K562 (cell line): ENCODE measurements around the gene OMP. TPM values are rescaled to one million over a fixed set of nuclear protein-coding genes. Genes with fewer than 3 reads are reported as not detected.
A peak's percentile ranks its signal among the peaks of the same experiment; 100 is the strongest.

Experiments used
- ATAC-seq: fragments of 200-7000 bp; cut with Tn5 transposase; 3 replicates; pipeline ENCODE4 v1.9.1; 2020; ENCODE audit warnings: moderate library complexity
- BruUV-seq: library from RNA; stranded (reverse); fragments of 400-500 nt; replicated peaks from 2 replicates; lab custom pipeline; 2021; lab: Mats Ljungman, UMichigan
- CTCF ChIA-PET: fragments of 300-600 bp; formaldehyde crosslinking; extraction: SDS; loops from one replicate; lab custom pipeline; 2021; ENCODE audit warnings: low intra/inter-chr PET ratio; lab: Yijun Ruan, JAX
- POLR2A ChIA-PET: fragments of 300-600, 350-650 bp; sonication (Branson Sonifier 250); formaldehyde crosslinking; extraction: SDS; loops from one replicate; lab custom pipeline; 2021; ENCODE audit warnings: antibody characterized with exemption, inconsistent platforms; lab: Yijun Ruan, JAX
- DNase-seq, 4 experiments: peaks; one replicate each; pipeline versions ENCODE4 v3.0.0 to v3.0.0-alpha.2; 2011 to 2018; ENCODE audit warnings: low spot score in 3 of 4, mixed read lengths in 3 of 4; ENCODE audit errors: extremely low read depth in 1 of 4
- FAIRE-seq: peaks from 2 replicates; lab custom pipeline; 2011; peaks lifted over from hg19 to GRCh38; lab: Jason Lieb, UNC
- H2AFZ ChIP-seq: 2 replicates; pipeline ENCODE4 v1.6.0; 2011; ENCODE audit warnings: low read depth, low read length, control low read depth, inconsistent platforms
- H3K27ac ChIP-seq: fragments of 200-600 bp; 3 replicates; pipeline ENCODE4 v1.8.0; 2011; ENCODE audit warnings: low read depth, mild to moderate bottlenecking, control low read depth, inconsistent platforms, low read length, moderate library complexity, mixed read lengths; ENCODE audit errors: extremely low read depth
- H3K27me3 ChIP-seq, 2 experiments: fragments of 300-600 bp in 1 of 2; 2 replicates in 1 of 2; 3 replicates in 1 of 2; pipeline versions ENCODE4 v1.6.0 to v1.8.0; 2011; ENCODE audit warnings: inconsistent platforms in 2 of 2, low read length in 2 of 2, mild to moderate bottlenecking in 1 of 2, mixed read lengths in 1 of 2, moderate library complexity in 1 of 2; ENCODE audit not compliant: control insufficient read depth in 2 of 2, insufficient read depth in 2 of 2
- H3K36me3 ChIP-seq: fragments of 300-600 bp; 3 replicates; pipeline ENCODE4 v1.8.0; 2011; ENCODE audit warnings: mild to moderate bottlenecking, low read length, inconsistent platforms; ENCODE audit not compliant: control insufficient read depth, insufficient read depth
- H3K4me1 ChIP-seq, 2 experiments: fragments of 200-600 bp in 1 of 2; replicated peaks in 1 of 2; 2 replicates in 1 of 2; 3 replicates in 1 of 2; pipeline versions ENCODE4 v1.5.1 to v1.8.0; 2011; ENCODE audit warnings: inconsistent platforms in 2 of 2, low read length in 2 of 2, mild to moderate bottlenecking in 1 of 2, mixed read lengths in 1 of 2, moderate library complexity in 1 of 2; ENCODE audit not compliant: control insufficient read depth in 2 of 2, insufficient read depth in 2 of 2
- H3K4me2 ChIP-seq: 2 replicates; pipeline ENCODE4 v1.6.1; 2011; ENCODE audit warnings: low read length, control low read depth, inconsistent platforms, mixed read lengths; ENCODE audit not compliant: insufficient read depth
- H3K4me3 ChIP-seq: fragments of 200-600 bp; sonication (generic), shearing (Covaris generic); 2 replicates; pipeline ENCODE4 v1.5.1; 2016; ENCODE audit warnings: control low read depth, inconsistent platforms
- H3K79me2 ChIP-seq: fragments of 200-600 bp; 3 replicates; pipeline ENCODE4 v1.8.0; 2011; ENCODE audit warnings: low read length, inconsistent platforms; ENCODE audit not compliant: control insufficient read depth, insufficient read depth
- H3K9ac ChIP-seq, 2 experiments: 2 replicates each; pipeline versions ENCODE4 v1.6.0 to v1.6.1; 2011; ENCODE audit warnings: low read depth in 2 of 2, low read length in 2 of 2, control low read depth in 1 of 2, inconsistent platforms in 1 of 2, mild to moderate bottlenecking in 1 of 2, mixed read lengths in 1 of 2; ENCODE audit not compliant: insufficient read depth in 1 of 2
- H3K9me1 ChIP-seq: one replicate; pipeline ENCODE4 v1.6.0; 2011; ENCODE audit warnings: inconsistent platforms, mild to moderate bottlenecking, low read length, moderate library complexity; ENCODE audit not compliant: control insufficient read depth, insufficient read depth
- H3K9me3 ChIP-seq: replicated peaks from 2 replicates; pipeline ENCODE4 v1.5.1; 2011; ENCODE audit warnings: low read depth, low read length, inconsistent platforms; ENCODE audit not compliant: control insufficient read depth, insufficient read depth
- H4K20me1 ChIP-seq: replicated peaks from 2 replicates; pipeline ENCODE4 v1.6.1; 2011; ENCODE audit warnings: low read length, inconsistent platforms, mixed read lengths; ENCODE audit not compliant: control insufficient read depth, insufficient read depth
- BDP1 ChIP-seq: IDR thresholded peaks from 3 replicates; pipeline ENCODE4 v1.6.1; 2011; ENCODE audit not compliant: insufficient read length, insufficient read depth
- CHCHD3 ChIP-seq: fragments of 250-450 bp; sonication (Bioruptor Pico); IDR thresholded peaks from 2 replicates; pipeline ENCODE4 v2.1.2; 2022; ENCODE audit warnings: mild to moderate bottlenecking
- ETV1 ChIP-seq: fragments of 450-650 bp; conservative IDR thresholded peaks from 2 replicates; pipeline ENCODE4 v1.6.1; 2016; ENCODE audit warnings: missing genetic modification characterization, control low read depth, low read depth, missing compliant biosample characterization
- HDAC6 ChIP-seq: IDR thresholded peaks from 2 replicates; pipeline ENCODE4 v1.6.1; 2012; ENCODE audit warnings: low read depth, mild to moderate bottlenecking, control low read depth, inconsistent platforms, low read length, moderate library complexity
- HNRNPK ChIP-seq: fragments of 200-400 bp; formaldehyde crosslinking; IDR thresholded peaks from one replicate; pipeline ENCODE4 v1.6.1; 2018; ENCODE audit warnings: mild to moderate bottlenecking, low read depth, low read length; ENCODE audit not compliant: poor library complexity, severe bottlenecking
- MXI1 ChIP-seq: IDR thresholded peaks from 2 replicates; pipeline ENCODE4 v1.6.1; 2011; ENCODE audit warnings: low read depth, mild to moderate bottlenecking, improper control_type of control experiment, low read length
- NCOA6 ChIP-seq: fragments of 450-650 bp; IDR thresholded peaks from 2 replicates; pipeline ENCODE4 v1.6.1; 2017; ENCODE audit warnings: mild to moderate bottlenecking
- RBM22 ChIP-seq: fragments of 200-400 bp; formaldehyde crosslinking; IDR thresholded peaks from 2 replicates; pipeline ENCODE4 v1.6.1; 2018; ENCODE audit warnings: low read length, low read depth; ENCODE audit not compliant: poor library complexity, severe bottlenecking
- SIN3B ChIP-seq: fragments of 450-650 bp; IDR thresholded peaks from 2 replicates; pipeline ENCODE4 v1.6.1; 2017; ENCODE audit warnings: low read depth, mild to moderate bottlenecking, moderate library complexity
- TARDBP ChIP-seq: fragments of 450-650 bp; IDR thresholded peaks from 2 replicates; pipeline ENCODE4 v1.6.1; 2016
- TEAD4 ChIP-seq, 2 experiments: sonication (generic) in 1 of 2; formaldehyde crosslinking in 1 of 2; IDR thresholded peaks; 2 replicates each; pipeline versions ENCODE4 v1.6.1 to v1.8.0; 2012 to 2022; ENCODE audit warnings: borderline replicate concordance in 1 of 2, inconsistent platforms in 1 of 2, low read length in 1 of 2, mild to moderate bottlenecking in 1 of 2, missing genetic modification reagents in 1 of 2
- ZBTB7A ChIP-seq: IDR thresholded peaks from 2 replicates; pipeline ENCODE4 v1.6.1; 2011; ENCODE audit warnings: low read depth, mild to moderate bottlenecking, low read length, moderate library complexity, borderline replicate concordance; ENCODE audit not compliant: control insufficient read depth
- WGBS: fragments of 100-300 bp; shearing (Covaris generic); methylation state at CpG from one replicate; pipeline ENCODE4 v1.1.6; 2016; ENCODE audit warnings: low coverage, mixed read lengths; ENCODE audit not compliant: insufficient coverage; ENCODE audit errors: missing lambda C conversion rate; 5-methylcytosine and 5-hydroxymethylcytosine counted together
- in situ Hi-C: fragments of 300-500 bp; cut with MboI; formaldehyde crosslinking; loops from 4 replicates; pipeline ENCODE4 v1.15.0; 2018; ENCODE audit warnings: inconsistent platforms, mixed read lengths
- intact Hi-C: fragments of 100-400 bp; cut with micrococcal nuclease; formaldehyde crosslinking; loops from 2 replicates; pipeline ENCODE4 v1.14.2; 2022
- polyA plus RNA-seq, 8 experiments: library from polyadenylated mRNA; depleted of rRNA in 4 of 8; stranded (reverse) in 5 of 8; unstranded in 3 of 8; fragments of >200 nt; fragmentation: Nextera tagmentation in 2 of 8; fragmentation: Illumina TruSeq in 1 of 8; extraction: Ambion mirVana in 2 of 8; extraction: Trizol in 1 of 8; gene quantifications; 2 replicates each; pipeline versions ENCODE4 v1.2.1 to v1.2.3, GENCODE V29; 2011 to 2014; ENCODE audit warnings: inconsistent platforms in 1 of 8, missing spikeins in 1 of 8
- total RNA-seq, 7 experiments: library from RNA; depleted of rRNA in 6 of 7; stranded (reverse); fragments of >200 nt in 6 of 7; fragmentation: Illumina TruSeq in 2 of 7; extraction: Trizol in 2 of 7; gene quantifications; 2 replicates each; pipeline versions ENCODE4 v1.2.1 to v1.2.3, GENCODE V29; 2011 to 2021; ENCODE audit warnings: low replicate concordance in 1 of 7
- TF ChIP-seq, protein P1 (sequence below): sonication (generic); formaldehyde crosslinking; IDR thresholded peaks from 2 replicates; pipeline ENCODE4 v1.8.1; 2023; ENCODE audit warnings: missing genetic modification reagents, mild to moderate bottlenecking, borderline replicate concordance
- TF ChIP-seq, protein P2 (sequence below): sonication (generic); formaldehyde crosslinking; IDR thresholded peaks from 2 replicates; pipeline ENCODE4 v1.8.0; 2023; ENCODE audit warnings: mild to moderate bottlenecking, missing genetic modification reagents

The OMP gene
- total and polyA plus RNA-seq, 9 of the 15 experiments (the other 6 are each of a cell fraction or from before 2014, with no cell fraction given): not detected

DNA sequence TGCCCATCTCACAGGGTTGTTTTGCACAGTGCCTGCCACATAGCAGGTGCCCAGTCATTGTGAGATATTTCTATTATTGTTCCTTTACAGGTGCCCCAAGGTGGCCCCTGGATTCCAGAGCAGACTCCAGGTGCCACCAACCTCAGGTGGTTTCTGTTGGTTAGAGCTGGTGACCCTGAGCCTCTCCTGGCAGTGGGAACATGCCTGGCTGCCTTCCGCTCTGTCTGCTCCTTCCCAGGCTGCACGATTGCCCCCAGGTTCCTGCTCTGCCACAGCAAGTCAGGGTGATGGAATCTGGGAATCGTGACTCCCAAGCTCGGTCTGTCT lies 12.6 kb upstream of the OMP start:
- FAIRE-seq (no peak), ATAC-seq (no peak), DNase-seq (no peak)
- H3K27me3 ChIP-seq: peaks cover 0 to 30% of the 10 kb centered on the region in 2 experiments; a peak in 3 of 5 replicates
- ChIA-PET CTCF (interaction anchor here (3.9 kb wide), 1 partner anchor 43 kb away, joined by 50 read pairs; no protein-coding TSS in a partner anchor), POLR2A (interaction anchor here (0.7 to 0.9 kb wide), 2 partner anchors 11 to 50 kb away, joined by 3 read pairs; no protein-coding TSS in a partner anchor)
- BruUV-seq: no TSS peak
- H2AFZ ChIP-seq: no peak overlapping the region
- 2% methylated on average over 4 of the region's 4 CpGs for WGBS
- no peaks in the 10 kb centered on the region for H3K36me3 ChIP-seq
- no peaks in the 10 kb centered on the region for H3K79me2 ChIP-seq
- no peak overlapping the region for H3K4me3 ChIP-seq
- in situ Hi-C loops (loop anchor here (5.0 kb wide), 1 partner anchor 43 kb away; no protein-coding TSS in a partner anchor), intact Hi-C loops (loop anchor here (2.0 to 5.0 kb wide), 2 partner anchors 21 to 358 kb away; no protein-coding TSS in a partner anchor)
- H4K20me1 ChIP-seq: peaks cover 7% of the 10 kb centered on the region; the same call in 1 of the 2 replicates
- no peaks in the 10 kb centered on the region for H3K9me1 ChIP-seq
- peak overlapping the region in 1 of 2 experiments; percentile 42; a peak in 1 of 4 replicates for H3K9ac ChIP-seq
- no peaks in the 10 kb centered on the region for H3K9me3 ChIP-seq
- no peak overlapping the region for H3K27ac ChIP-seq
- H3K4me2 ChIP-seq: no peak overlapping the region
- peaks cover 0 to 16% of the 10 kb centered on the region in 2 experiments; a peak in 3 of 5 replicates for H3K4me1 ChIP-seq
- TF ChIP-seq HNRNPK (no peak), TEAD4 (IDR thresholded peaks at IDR 0.05; ENCODE audit: low read length) (no peak), TEAD4 (CRISPR knock-in tag; IDR thresholded peaks at IDR 0.05; ENCODE audit: borderline replicate concordance) (no peak), SIN3B (no peak), RBM22 (no peak), MXI1 (no peak), CHCHD3 (CRISPR knock-in tag) (no peak), ZBTB7A (no peak), TARDBP (no peak), BDP1 (no peak), NCOA6 (no peak), HDAC6 (no peak), ETV1 (no peak)
- TF ChIP-seq, protein P1, sequence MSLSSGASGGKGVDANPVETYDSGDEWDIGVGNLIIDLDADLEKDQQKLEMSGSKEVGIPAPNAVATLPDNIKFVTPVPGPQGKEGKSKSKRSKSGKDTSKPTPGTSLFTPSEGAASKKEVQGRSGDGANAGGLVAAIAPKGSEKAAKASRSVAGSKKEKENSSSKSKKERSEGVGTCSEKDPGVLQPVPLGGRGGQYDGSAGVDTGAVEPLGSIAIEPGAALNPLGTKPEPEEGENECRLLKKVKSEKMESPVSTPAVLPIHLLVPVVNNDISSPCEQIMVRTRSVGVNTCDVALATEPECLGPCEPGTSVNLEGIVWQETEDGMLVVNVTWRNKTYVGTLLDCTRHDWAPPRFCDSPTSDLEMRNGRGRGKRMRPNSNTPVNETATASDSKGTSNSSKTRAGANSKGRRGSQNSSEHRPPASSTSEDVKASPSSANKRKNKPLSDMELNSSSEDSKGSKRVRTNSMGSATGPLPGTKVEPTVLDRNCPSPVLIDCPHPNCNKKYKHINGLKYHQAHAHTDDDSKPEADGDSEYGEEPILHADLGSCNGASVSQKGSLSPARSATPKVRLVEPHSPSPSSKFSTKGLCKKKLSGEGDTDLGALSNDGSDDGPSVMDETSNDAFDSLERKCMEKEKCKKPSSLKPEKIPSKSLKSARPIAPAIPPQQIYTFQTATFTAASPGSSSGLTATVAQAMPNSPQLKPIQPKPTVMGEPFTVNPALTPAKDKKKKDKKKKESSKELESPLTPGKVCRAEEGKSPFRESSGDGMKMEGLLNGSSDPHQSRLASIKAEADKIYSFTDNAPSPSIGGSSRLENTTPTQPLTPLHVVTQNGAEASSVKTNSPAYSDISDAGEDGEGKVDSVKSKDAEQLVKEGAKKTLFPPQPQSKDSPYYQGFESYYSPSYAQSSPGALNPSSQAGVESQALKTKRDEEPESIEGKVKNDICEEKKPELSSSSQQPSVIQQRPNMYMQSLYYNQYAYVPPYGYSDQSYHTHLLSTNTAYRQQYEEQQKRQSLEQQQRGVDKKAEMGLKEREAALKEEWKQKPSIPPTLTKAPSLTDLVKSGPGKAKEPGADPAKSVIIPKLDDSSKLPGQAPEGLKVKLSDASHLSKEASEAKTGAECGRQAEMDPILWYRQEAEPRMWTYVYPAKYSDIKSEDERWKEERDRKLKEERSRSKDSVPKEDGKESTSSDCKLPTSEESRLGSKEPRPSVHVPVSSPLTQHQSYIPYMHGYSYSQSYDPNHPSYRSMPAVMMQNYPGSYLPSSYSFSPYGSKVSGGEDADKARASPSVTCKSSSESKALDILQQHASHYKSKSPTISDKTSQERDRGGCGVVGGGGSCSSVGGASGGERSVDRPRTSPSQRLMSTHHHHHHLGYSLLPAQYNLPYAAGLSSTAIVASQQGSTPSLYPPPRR (CRISPR knock-in tag): no peak
- TF ChIP-seq, protein P2, sequence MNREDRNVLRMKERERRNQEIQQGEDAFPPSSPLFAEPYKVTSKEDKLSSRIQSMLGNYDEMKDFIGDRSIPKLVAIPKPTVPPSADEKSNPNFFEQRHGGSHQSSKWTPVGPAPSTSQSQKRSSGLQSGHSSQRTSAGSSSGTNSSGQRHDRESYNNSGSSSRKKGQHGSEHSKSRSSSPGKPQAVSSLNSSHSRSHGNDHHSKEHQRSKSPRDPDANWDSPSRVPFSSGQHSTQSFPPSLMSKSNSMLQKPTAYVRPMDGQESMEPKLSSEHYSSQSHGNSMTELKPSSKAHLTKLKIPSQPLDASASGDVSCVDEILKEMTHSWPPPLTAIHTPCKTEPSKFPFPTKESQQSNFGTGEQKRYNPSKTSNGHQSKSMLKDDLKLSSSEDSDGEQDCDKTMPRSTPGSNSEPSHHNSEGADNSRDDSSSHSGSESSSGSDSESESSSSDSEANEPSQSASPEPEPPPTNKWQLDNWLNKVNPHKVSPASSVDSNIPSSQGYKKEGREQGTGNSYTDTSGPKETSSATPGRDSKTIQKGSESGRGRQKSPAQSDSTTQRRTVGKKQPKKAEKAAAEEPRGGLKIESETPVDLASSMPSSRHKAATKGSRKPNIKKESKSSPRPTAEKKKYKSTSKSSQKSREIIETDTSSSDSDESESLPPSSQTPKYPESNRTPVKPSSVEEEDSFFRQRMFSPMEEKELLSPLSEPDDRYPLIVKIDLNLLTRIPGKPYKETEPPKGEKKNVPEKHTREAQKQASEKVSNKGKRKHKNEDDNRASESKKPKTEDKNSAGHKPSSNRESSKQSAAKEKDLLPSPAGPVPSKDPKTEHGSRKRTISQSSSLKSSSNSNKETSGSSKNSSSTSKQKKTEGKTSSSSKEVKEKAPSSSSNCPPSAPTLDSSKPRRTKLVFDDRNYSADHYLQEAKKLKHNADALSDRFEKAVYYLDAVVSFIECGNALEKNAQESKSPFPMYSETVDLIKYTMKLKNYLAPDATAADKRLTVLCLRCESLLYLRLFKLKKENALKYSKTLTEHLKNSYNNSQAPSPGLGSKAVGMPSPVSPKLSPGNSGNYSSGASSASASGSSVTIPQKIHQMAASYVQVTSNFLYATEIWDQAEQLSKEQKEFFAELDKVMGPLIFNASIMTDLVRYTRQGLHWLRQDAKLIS: no peak
